Glutamatergic neuron (in vitro differentiated cells): Measurements from ENCODE around the gene PRRT1. TPM values are rescaled to one million over a fixed set of nuclear protein-coding genes. Genes with fewer than 3 reads are reported as not detected.

Experiments used
- DNase-seq: peaks from one replicate; pipeline ENCODE4 v3.0.0; 2022
- H3K27ac Mint-ChIP-seq: one replicate; pipeline ENCODE4 v1.8.0; 2020; ENCODE audit warnings: mild to moderate bottlenecking, mixed read lengths, inconsistent platforms; ENCODE audit not compliant: unreplicated experiment
- H3K27me3 Mint-ChIP-seq: one replicate; pipeline ENCODE4 v1.8.0; 2020; ENCODE audit warnings: mild to moderate bottlenecking, moderate library complexity, mixed read lengths, inconsistent platforms; ENCODE audit not compliant: unreplicated experiment
- H3K36me3 Mint-ChIP-seq: one replicate; pipeline ENCODE4 v1.8.0; 2020; ENCODE audit warnings: mild to moderate bottlenecking, mixed read lengths, inconsistent platforms; ENCODE audit not compliant: unreplicated experiment
- H3K4me1 Mint-ChIP-seq: one replicate; pipeline ENCODE4 v1.8.0; 2020; ENCODE audit warnings: mild to moderate bottlenecking, low read depth, mixed read lengths, inconsistent platforms; ENCODE audit not compliant: unreplicated experiment
- H3K4me3 Mint-ChIP-seq: one replicate; pipeline ENCODE4 v1.8.0; 2020; ENCODE audit warnings: mild to moderate bottlenecking, mixed read lengths, inconsistent platforms; ENCODE audit not compliant: unreplicated experiment
- H3K9me3 Mint-ChIP-seq: one replicate; pipeline ENCODE4 v1.8.0; 2020; ENCODE audit warnings: mild to moderate bottlenecking, moderate library complexity, mixed read lengths, inconsistent platforms; ENCODE audit not compliant: unreplicated experiment
- CTCF ChIP-seq: fragments of 200-600 bp; sonication (generic); IDR thresholded peaks from one replicate; pipeline ENCODE4 v1.5.0; 2021; ENCODE audit not compliant: partially characterized antibody, unreplicated experiment
- total RNA-seq: library from RNA; stranded (reverse); fragmentation: NEBNext Ultra II Directional; extraction: Animal tissue kit (Norgen Biotek cat#: 25700); gene quantifications from one replicate; pipeline ENCODE4 v1.2.1, GENCODE V29; 2021; ENCODE audit not compliant: unreplicated experiment

PRRT1 gene
- total RNA-seq, 1 donor from 2014 or later: 5.1 TPM

- no peak overlapping the region for H3K27ac Mint-ChIP-seq
- peak; percentile 85 for TF ChIP-seq CTCF
- H3K4me1 Mint-ChIP-seq: peaks cover 2% of the 10 kb centered on the region
- no peaks in the 10 kb centered on the region for H3K27me3 Mint-ChIP-seq
- peak; percentile 93 for DNase-seq
- no peak overlapping the region for H3K4me3 Mint-ChIP-seq
- H3K9me3 Mint-ChIP-seq: peaks cover 2% of the 10 kb centered on the region
- peaks cover 6% of the 10 kb centered on the region for H3K36me3 Mint-ChIP-seq
Measured at GRCh38 chr6:32118782-32119628, 32.7 kb downstream of the PRRT1 start.

- Mint-ChIP-seq H3K4me3 (no peak overlapping the region), H3K36me3 (peaks cover 5% of the 10 kb centered on the region), H3K27ac (no peak overlapping the region)
Measured at GRCh38 chr6:32117461-32117860, 34.3 kb downstream of the PRRT1 start.

GRCh38 chr6:32116674-32117073, 35.1 kb downstream of the PRRT1 start:
- H3K9me3 Mint-ChIP-seq: peaks cover 2% of the 10 kb centered on the region
- no peak overlapping the region for H3K27ac Mint-ChIP-seq
- H3K27me3 Mint-ChIP-seq: no peaks in the 10 kb centered on the region
- TF ChIP-seq CTCF: peak; percentile 70
- H3K4me3 Mint-ChIP-seq: peak overlapping the region; percentile 36
- H3K4me1 Mint-ChIP-seq: peaks cover 2% of the 10 kb centered on the region
- peaks cover 5% of the 10 kb centered on the region for H3K36me3 Mint-ChIP-seq
- no peak for DNase-seq

More at GRCh38 chr6:32117461-32117860, 34.3 kb downstream of the PRRT1 start:
- no peak for TF ChIP-seq CTCF
- Mint-ChIP-seq H3K9me3 (peaks cover 2% of the 10 kb centered on the region), H3K27me3 (no peaks in the 10 kb centered on the region), H3K4me1 (peaks cover 2% of the 10 kb centered on the region)
- no peak for DNase-seq

GRCh38 chr6:32115623-32116022, 36.1 kb downstream of the PRRT1 start:
- H3K4me3 Mint-ChIP-seq: no peak overlapping the region
- DNase-seq: no peak
- TF ChIP-seq CTCF: no peak
- H3K27me3 Mint-ChIP-seq: no peaks in the 10 kb centered on the region
- no peak overlapping the region for H3K27ac Mint-ChIP-seq
- H3K9me3 Mint-ChIP-seq: peaks cover 2% of the 10 kb centered on the region
- H3K4me1 Mint-ChIP-seq: peaks cover 2% of the 10 kb centered on the region
- no peaks in the 10 kb centered on the region for H3K36me3 Mint-ChIP-seq

- no peak overlapping the region for H3K27ac Mint-ChIP-seq
- peaks cover 2% of the 10 kb centered on the region for H3K9me3 Mint-ChIP-seq
- H3K36me3 Mint-ChIP-seq: no peaks in the 10 kb centered on the region
- DNase-seq: no peak
- H3K4me3 Mint-ChIP-seq: no peak overlapping the region
- H3K27me3 Mint-ChIP-seq: no peaks in the 10 kb centered on the region
- H3K4me1 Mint-ChIP-seq: peaks cover 2% of the 10 kb centered on the region
- TF ChIP-seq CTCF: no peak
Measured at GRCh38 chr6:32114796-32115195, 36.9 kb downstream of the PRRT1 start.
